Mesenchymal stem cell (in vitro differentiated cells and primary cell): ENCODE results near the gene DCTN2.

Experiments
- DNase-seq: peaks from one replicate; pipeline ENCODE4 v3.0.0-alpha.2; 2013
- H2AFZ ChIP-seq: one replicate; pipeline ENCODE4 v1.6.1; 2013; ENCODE audit warnings: low read depth, mild to moderate bottlenecking, control low read depth, inconsistent platforms, low read length, moderate library complexity
- H2AK5ac ChIP-seq: 2 replicates; pipeline ENCODE4 v1.6.1; 2013; ENCODE audit warnings: low read length, moderate library complexity, mild to moderate bottlenecking, inconsistent platforms; ENCODE audit not compliant: severe bottlenecking
- H2BK120ac ChIP-seq: one replicate; pipeline ENCODE4 v1.6.1; 2013; ENCODE audit warnings: low read depth, mild to moderate bottlenecking, inconsistent platforms, low read length, moderate library complexity
- H2BK12ac ChIP-seq, 2 experiments: one replicate each; pipeline ENCODE4 v1.6.1; 2013; ENCODE audit warnings: inconsistent platforms in 2 of 2, low read length in 2 of 2, mild to moderate bottlenecking in 2 of 2, moderate library complexity in 2 of 2, control low read depth in 1 of 2
- H2BK15ac ChIP-seq: one replicate; pipeline ENCODE4 v1.6.1; 2013; ENCODE audit warnings: mild to moderate bottlenecking, low read depth, inconsistent platforms; ENCODE audit not compliant: poor library complexity, severe bottlenecking
- H2BK5ac ChIP-seq: 2 replicates; pipeline ENCODE4 v1.6.1; 2013; ENCODE audit warnings: low read depth, mild to moderate bottlenecking, low read length, control low read depth, inconsistent platforms; ENCODE audit not compliant: poor library complexity, severe bottlenecking
- H3K14ac ChIP-seq, 2 experiments: one replicate each; pipeline ENCODE4 v1.6.1; 2013; ENCODE audit warnings: inconsistent platforms in 2 of 2, low read length in 2 of 2, control low read depth in 1 of 2, mild to moderate bottlenecking in 1 of 2, moderate library complexity in 1 of 2
- H3K18ac ChIP-seq, 2 experiments: one replicate each; pipeline ENCODE4 v1.6.1; 2013; ENCODE audit warnings: inconsistent platforms in 2 of 2, low read length in 2 of 2, control low read depth in 1 of 2, low read depth in 1 of 2, mild to moderate bottlenecking in 1 of 2
- H3K23ac ChIP-seq, 2 experiments: one replicate each; pipeline ENCODE4 v1.6.1; 2013; ENCODE audit warnings: inconsistent platforms in 2 of 2, low read length in 2 of 2, mild to moderate bottlenecking in 2 of 2, moderate library complexity in 2 of 2, control low read depth in 1 of 2
- H3K27ac ChIP-seq: 2 replicates; pipeline ENCODE4 v1.5.1; 2013; ENCODE audit warnings: mild to moderate bottlenecking, moderate library complexity, low read length, control low read depth, inconsistent platforms; ENCODE audit not compliant: poor library complexity, severe bottlenecking
- H3K27me3 ChIP-seq, 2 experiments: 2 replicates each; pipeline versions ENCODE4 v1.6.1 to v1.7.0; 2013; ENCODE audit warnings: low read length in 2 of 2, mild to moderate bottlenecking in 2 of 2, moderate library complexity in 2 of 2, control low read depth in 1 of 2, inconsistent platforms in 1 of 2; ENCODE audit not compliant: control insufficient read depth in 1 of 2, insufficient read depth in 1 of 2
- H3K36me3 ChIP-seq, 2 experiments: 2 replicates each; pipeline versions ENCODE4 v1.6.1 to v1.7.0; 2013; ENCODE audit warnings: low read length in 2 of 2, control low read depth in 1 of 2, inconsistent platforms in 1 of 2, low read depth in 1 of 2, mild to moderate bottlenecking in 1 of 2; ENCODE audit not compliant: insufficient read depth in 2 of 2, control insufficient read depth in 1 of 2
- H3K4ac ChIP-seq, 2 experiments: one replicate each; pipeline ENCODE4 v1.6.1; 2013; ENCODE audit warnings: inconsistent platforms in 2 of 2, low read length in 2 of 2, mild to moderate bottlenecking in 2 of 2, moderate library complexity in 2 of 2, control low read depth in 1 of 2, low read depth in 1 of 2
- H3K4me1 ChIP-seq: 2 replicates; pipeline ENCODE4 v1.6.1; 2013; ENCODE audit warnings: low read depth, low read length, control low read depth; ENCODE audit not compliant: control insufficient read depth, insufficient read depth
- H3K4me2 ChIP-seq: 2 replicates; pipeline ENCODE4 v1.6.1; 2013; ENCODE audit warnings: low read length, mild to moderate bottlenecking, inconsistent platforms; ENCODE audit not compliant: poor library complexity, severe bottlenecking
- H3K4me3 ChIP-seq, 2 experiments: 2 replicates each; pipeline versions ENCODE4 v1.5.1 to v1.7.0; 2013; ENCODE audit warnings: low read length in 2 of 2, mild to moderate bottlenecking in 2 of 2, control low read depth in 1 of 2, low read depth in 1 of 2; ENCODE audit not compliant: insufficient read depth in 1 of 2
- H3K79me1 ChIP-seq: replicated peaks from 2 replicates; pipeline ENCODE4 v1.6.1; 2013; ENCODE audit warnings: mild to moderate bottlenecking, control low read depth, low read length, inconsistent platforms; ENCODE audit not compliant: poor library complexity, severe bottlenecking
- H3K9ac ChIP-seq: 2 replicates; pipeline ENCODE4 v1.7.0; 2013; ENCODE audit warnings: mild to moderate bottlenecking, low read length, moderate library complexity
- H3K9me3 ChIP-seq: 2 replicates; pipeline ENCODE4 v1.7.0; 2013; ENCODE audit warnings: mild to moderate bottlenecking, low read length; ENCODE audit not compliant: control insufficient read depth
- H4K8ac ChIP-seq: one replicate; pipeline ENCODE4 v1.6.1; 2013; ENCODE audit warnings: inconsistent platforms, mild to moderate bottlenecking, low read length, moderate library complexity
- H4K91ac ChIP-seq: one replicate; pipeline ENCODE4 v1.6.1; 2013; ENCODE audit warnings: mild to moderate bottlenecking, low read length, inconsistent platforms
- WGBS: methylation state at CpG from one replicate; pipeline ENCODE4 v1.1.7; 2013; ENCODE audit warnings: mixed read lengths; 5-methylcytosine and 5-hydroxymethylcytosine counted together

DCTN2 gene

DNA sequence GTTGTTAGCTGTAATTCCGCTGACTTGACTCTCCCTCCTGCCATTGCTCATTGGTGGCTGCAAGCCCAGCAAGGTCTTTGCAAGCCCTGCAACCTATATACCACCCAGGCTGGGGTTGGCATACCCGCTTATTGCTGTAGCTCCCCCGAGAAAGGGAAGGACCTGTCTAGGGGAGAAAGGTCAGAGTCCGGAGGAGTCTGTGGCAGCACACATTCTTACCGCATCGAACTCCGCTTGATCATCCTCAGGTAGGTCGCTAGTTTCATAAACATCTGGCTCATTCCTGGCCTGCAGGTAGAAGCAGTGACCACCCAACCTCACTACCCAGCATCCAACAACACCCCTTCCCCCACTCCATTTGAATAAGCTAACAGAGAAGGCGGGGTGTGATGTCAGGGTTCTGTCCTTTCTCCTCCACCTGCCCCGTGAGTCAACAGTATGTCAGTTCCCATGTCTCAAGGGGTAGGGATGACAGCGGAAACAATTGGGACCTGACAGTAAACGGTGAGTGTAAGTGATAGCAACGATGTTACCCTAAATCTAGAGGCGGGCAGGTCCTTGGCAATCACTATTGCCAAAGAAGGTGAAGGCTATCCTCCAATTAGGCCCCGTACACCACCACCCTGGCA is 1.1 kb downstream of the DCTN2 start:
- Histone ChIP-seq H3K9me3 (no peaks in the 10 kb centered on the region), H3K9ac (peak overlapping the region; percentile 92), H3K14ac (peak overlapping the region in 1 of 2 experiments; percentile 98), H3K18ac (peak overlapping the region; percentile 18 to 98), H3K23ac (peak overlapping the region in 1 of 2 experiments; percentile 79), H3K4me3 (peak overlapping the region; percentile 89 to 92), H3K27ac (no peak overlapping the region), H4K8ac (peak overlapping the region; percentile 32), H2BK15ac (no peak overlapping the region), H3K36me3 (peaks cover 7 to 38% of the 10 kb centered on the region in 2 experiments), H4K91ac (peak overlapping the region; percentile 25), H3K4me1 (peaks cover 20% of the 10 kb centered on the region), H3K27me3 (peaks cover 21 to 25% of the 10 kb centered on the region in 2 experiments), H2BK12ac (no peak overlapping the region), H2AK5ac (peak overlapping the region; percentile 7), H3K4me2 (peak overlapping the region; percentile 87), H2BK120ac (no peak overlapping the region), H3K4ac (peak overlapping the region; percentile 57 to 93), H2AFZ (no peak overlapping the region), H3K79me1 (peaks cover 16% of the 10 kb centered on the region), H2BK5ac (no peak overlapping the region)
- WGBS = 76% methylated on average over 15 of the region's 15 CpGs
- peak; percentile 11 for DNase-seq

DNA sequence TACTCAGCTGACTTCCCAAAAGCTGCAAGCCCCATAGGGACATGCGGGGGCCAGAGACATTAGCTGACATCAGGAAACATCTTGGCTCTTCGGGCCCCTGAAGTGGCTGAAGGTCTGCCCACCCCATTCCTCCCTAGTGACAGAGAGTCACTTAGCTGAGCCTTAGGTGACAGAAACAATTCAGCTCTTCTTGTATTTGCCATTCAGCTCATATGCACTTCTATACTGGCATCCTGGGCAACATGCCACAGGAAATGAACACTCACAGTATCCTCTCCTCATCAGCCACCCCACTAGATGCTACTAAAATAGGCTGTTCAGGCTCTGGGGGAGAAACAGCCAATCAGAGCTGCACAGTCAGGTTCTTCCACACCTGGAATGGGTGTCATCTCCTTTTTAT is 3.4 kb downstream of the DCTN2 start:
- no peak overlapping the region for H3K14ac ChIP-seq
- no peak overlapping the region for H4K8ac ChIP-seq
- peak overlapping the region; percentile 18 for H3K9ac ChIP-seq
- WGBS = 100% methylated on average over 2 of the region's 2 CpGs
- no peaks in the 10 kb centered on the region for H3K9me3 ChIP-seq
- peaks cover 8% of the 10 kb centered on the region for H3K4me1 ChIP-seq
- no peak overlapping the region for H2BK5ac ChIP-seq
- no peak for DNase-seq
- no peak overlapping the region for H3K4me2 ChIP-seq
- no peak overlapping the region for H4K91ac ChIP-seq
- H3K27me3 ChIP-seq = peaks cover 4% of the 10 kb centered on the region in 2 experiments
- no peak overlapping the region for H3K4ac ChIP-seq
- no peak overlapping the region for H2BK12ac ChIP-seq
- no peak overlapping the region for H3K18ac ChIP-seq
- no peak overlapping the region for H3K27ac ChIP-seq
- no peak overlapping the region for H2AFZ ChIP-seq
- peaks cover 15 to 58% of the 10 kb centered on the region in 2 experiments for H3K36me3 ChIP-seq
- H2BK15ac ChIP-seq = no peak overlapping the region
- no peak overlapping the region for H2AK5ac ChIP-seq
- H3K23ac ChIP-seq = no peak overlapping the region
- H2BK120ac ChIP-seq = no peak overlapping the region
- peaks cover 29% of the 10 kb centered on the region for H3K79me1 ChIP-seq
- H3K4me3 ChIP-seq = no peak overlapping the region

DNA sequence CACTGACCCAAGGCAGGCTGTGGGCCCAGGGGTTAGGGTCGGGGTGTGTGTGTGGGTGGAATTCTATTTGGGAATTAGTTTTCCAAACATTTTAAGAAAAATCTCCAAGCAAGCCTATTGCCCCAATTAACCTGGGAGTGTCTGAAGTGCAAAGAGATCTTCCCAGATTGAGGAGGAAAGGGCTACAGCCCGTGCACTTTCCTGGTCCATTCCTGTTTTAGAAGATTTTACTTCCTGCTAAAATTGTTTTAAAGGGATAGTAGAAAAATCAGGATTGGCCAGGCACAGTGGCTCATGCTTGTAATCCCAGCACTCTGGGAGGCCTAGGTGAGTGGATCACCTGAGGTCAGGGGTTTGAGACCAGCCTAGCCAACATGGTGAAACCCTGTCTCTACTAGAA is 5.3 kb downstream of the DCTN2 start:
- Histone ChIP-seq H3K18ac (no peak overlapping the region), H2BK12ac (no peak overlapping the region), H3K14ac (no peak overlapping the region), H3K23ac (no peak overlapping the region), H3K27ac (no peak overlapping the region), H3K27me3 (no peaks in the 10 kb centered on the region), H2BK120ac (no peak overlapping the region), H3K9ac (no peak overlapping the region), H4K91ac (no peak overlapping the region), H2BK5ac (no peak overlapping the region), H3K4me1 (peaks cover 8% of the 10 kb centered on the region), H2AK5ac (no peak overlapping the region), H3K9me3 (no peaks in the 10 kb centered on the region), H3K4me2 (no peak overlapping the region), H2AFZ (no peak overlapping the region), H3K4ac (no peak overlapping the region), H4K8ac (no peak overlapping the region), H2BK15ac (no peak overlapping the region), H3K4me3 (no peak overlapping the region), H3K79me1 (peaks cover 41% of the 10 kb centered on the region), H3K36me3 (peaks cover 18 to 73% of the 10 kb centered on the region in 2 experiments)
- 77% methylated on average over 1 of the region's 2 CpGs for WGBS
- no peak for DNase-seq

DNA sequence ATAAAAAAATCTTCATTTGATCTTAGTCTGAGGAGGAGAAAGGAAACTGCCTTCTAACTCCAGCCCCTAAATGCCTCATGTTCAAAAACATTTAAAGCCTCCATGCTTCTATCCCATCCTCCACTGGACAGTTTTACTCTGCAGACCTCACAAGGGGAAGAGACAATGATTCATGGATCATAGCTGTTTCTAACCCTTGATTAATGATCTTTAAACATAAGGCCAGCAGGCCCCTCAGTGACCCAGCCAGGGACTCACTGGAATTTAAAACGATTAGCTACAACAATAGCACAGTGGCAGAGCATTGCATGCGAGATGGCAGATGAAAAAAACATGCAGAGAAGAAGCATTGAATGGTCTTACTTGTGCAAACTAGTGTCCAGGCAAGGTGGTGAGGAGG is 6.0 kb downstream of the DCTN2 start:
- no peak for DNase-seq
- no peak overlapping the region for H3K14ac ChIP-seq
- H2BK5ac ChIP-seq = no peak overlapping the region
- H3K4me3 ChIP-seq = no peak overlapping the region
- no peak overlapping the region for H3K4ac ChIP-seq
- no peak overlapping the region for H2AFZ ChIP-seq
- peaks cover 4% of the 10 kb centered on the region for H3K4me1 ChIP-seq
- no peak overlapping the region for H2BK15ac ChIP-seq
- no peak overlapping the region for H2AK5ac ChIP-seq
- no peak overlapping the region for H3K4me2 ChIP-seq
- H3K27me3 ChIP-seq = no peaks in the 10 kb centered on the region
- H4K8ac ChIP-seq = no peak overlapping the region
- H3K27ac ChIP-seq = no peak overlapping the region
- no peak overlapping the region for H3K9ac ChIP-seq
- 54% methylated on average over 2 of the region's 2 CpGs for WGBS
- peaks cover 19 to 80% of the 10 kb centered on the region in 2 experiments for H3K36me3 ChIP-seq
- H4K91ac ChIP-seq = no peak overlapping the region
- no peak overlapping the region for H3K18ac ChIP-seq
- no peak overlapping the region for H2BK120ac ChIP-seq
- no peak overlapping the region for H3K23ac ChIP-seq
- H3K79me1 ChIP-seq = peaks cover 45% of the 10 kb centered on the region
- H3K9me3 ChIP-seq = no peaks in the 10 kb centered on the region
- H2BK12ac ChIP-seq = no peak overlapping the region
